Measurements from ENCODE around the gene CYB5R2. TPM values are rescaled to one million over a fixed set of nuclear protein-coding genes. Genes with fewer than 3 reads are reported as not detected.

CYB5R2 gene
- polyA plus RNA-seq, 1 of the 3 experiments (the other 2 are of a cell fraction) = 0.20 TPM

GRCh38 chr11:7619322-7619721 is 54.0 kb downstream of the CYB5R2 start:
- POLR2A ChIA-PET = no interaction called here

GRCh38 chr11:7617032-7617431 is 56.3 kb downstream of the CYB5R2 start:
- H3K27me3 ChIP-seq (ENCODE audit: insufficient read depth) = no peaks in the 10 kb centered on the region
- no peak overlapping the region for H3K4me3 ChIP-seq (ENCODE audit: low read depth in 2 of 2, low read length in 1 of 2)
- no peak overlapping the region for H2AFZ ChIP-seq (ENCODE audit: low read depth)
- no peaks in the 10 kb centered on the region for H4K20me1 ChIP-seq (ENCODE audit: insufficient read depth)
- H3K9me2 ChIP-seq = no peaks in the 10 kb centered on the region
- no peak overlapping the region for H3K9ac ChIP-seq
- ChIA-PET CTCF (no interaction called here), POLR2A (no interaction called here)
- WGBS (ENCODE audit: low lambda C conversion rate) = 55% methylated on average over 8 of the region's 8 CpGs
- no peak for DNase-seq
- no peaks in the 10 kb centered on the region for H3K9me3 ChIP-seq
- H3K79me2 ChIP-seq (ENCODE audit: insufficient read depth) = no peaks in the 10 kb centered on the region
- H3K4me1 ChIP-seq (ENCODE audit: control insufficient read depth in 1 of 2, insufficient read depth in 2 of 2, low read depth in 1 of 2, low read length in 1 of 2) = peaks cover 0 to 12% of the 10 kb centered on the region in 2 experiments; a peak in 2 of 4 replicates
- H3F3A ChIP-seq (replicated peaks; ENCODE audit: insufficient read depth) = no peaks in the 10 kb centered on the region
- H3K27ac ChIP-seq (ENCODE audit: low read depth in 2 of 2, low read length in 1 of 2) = no peak overlapping the region
- no peak overlapping the region for H3K4me2 ChIP-seq
- no peaks in the 10 kb centered on the region for H3K36me3 ChIP-seq (replicated peaks in 1 of 2; ENCODE audit: control insufficient read depth in 1 of 2, insufficient read depth in 2 of 2, low read length in 1 of 2)
- TF ChIP-seq, protein P1, sequence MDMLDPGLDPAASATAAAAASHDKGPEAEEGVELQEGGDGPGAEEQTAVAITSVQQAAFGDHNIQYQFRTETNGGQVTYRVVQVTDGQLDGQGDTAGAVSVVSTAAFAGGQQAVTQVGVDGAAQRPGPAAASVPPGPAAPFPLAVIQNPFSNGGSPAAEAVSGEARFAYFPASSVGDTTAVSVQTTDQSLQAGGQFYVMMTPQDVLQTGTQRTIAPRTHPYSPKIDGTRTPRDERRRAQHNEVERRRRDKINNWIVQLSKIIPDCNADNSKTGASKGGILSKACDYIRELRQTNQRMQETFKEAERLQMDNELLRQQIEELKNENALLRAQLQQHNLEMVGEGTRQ (IDR thresholded peaks at IDR 0.05; ENCODE audit: borderline replicate concordance, low read depth, low read length) = no peak
- TF ChIP-seq, protein P2, sequence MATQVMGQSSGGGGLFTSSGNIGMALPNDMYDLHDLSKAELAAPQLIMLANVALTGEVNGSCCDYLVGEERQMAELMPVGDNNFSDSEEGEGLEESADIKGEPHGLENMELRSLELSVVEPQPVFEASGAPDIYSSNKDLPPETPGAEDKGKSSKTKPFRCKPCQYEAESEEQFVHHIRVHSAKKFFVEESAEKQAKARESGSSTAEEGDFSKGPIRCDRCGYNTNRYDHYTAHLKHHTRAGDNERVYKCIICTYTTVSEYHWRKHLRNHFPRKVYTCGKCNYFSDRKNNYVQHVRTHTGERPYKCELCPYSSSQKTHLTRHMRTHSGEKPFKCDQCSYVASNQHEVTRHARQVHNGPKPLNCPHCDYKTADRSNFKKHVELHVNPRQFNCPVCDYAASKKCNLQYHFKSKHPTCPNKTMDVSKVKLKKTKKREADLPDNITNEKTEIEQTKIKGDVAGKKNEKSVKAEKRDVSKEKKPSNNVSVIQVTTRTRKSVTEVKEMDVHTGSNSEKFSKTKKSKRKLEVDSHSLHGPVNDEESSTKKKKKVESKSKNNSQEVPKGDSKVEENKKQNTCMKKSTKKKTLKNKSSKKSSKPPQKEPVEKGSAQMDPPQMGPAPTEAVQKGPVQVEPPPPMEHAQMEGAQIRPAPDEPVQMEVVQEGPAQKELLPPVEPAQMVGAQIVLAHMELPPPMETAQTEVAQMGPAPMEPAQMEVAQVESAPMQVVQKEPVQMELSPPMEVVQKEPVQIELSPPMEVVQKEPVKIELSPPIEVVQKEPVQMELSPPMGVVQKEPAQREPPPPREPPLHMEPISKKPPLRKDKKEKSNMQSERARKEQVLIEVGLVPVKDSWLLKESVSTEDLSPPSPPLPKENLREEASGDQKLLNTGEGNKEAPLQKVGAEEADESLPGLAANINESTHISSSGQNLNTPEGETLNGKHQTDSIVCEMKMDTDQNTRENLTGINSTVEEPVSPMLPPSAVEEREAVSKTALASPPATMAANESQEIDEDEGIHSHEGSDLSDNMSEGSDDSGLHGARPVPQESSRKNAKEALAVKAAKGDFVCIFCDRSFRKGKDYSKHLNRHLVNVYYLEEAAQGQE (IDR thresholded peaks at IDR 0.05; ENCODE audit: low read depth, low read length) = no peak
- TF ChIP-seq NFIC (IDR thresholded peaks at IDR 0.05; ENCODE audit: borderline replicate concordance) (no peak), ELF1 (IDR thresholded peaks at IDR 0.05) (no peak), RFX5 (IDR thresholded peaks at IDR 0.05; ENCODE audit: low read length) (no peak), GABPA (IDR thresholded peaks at IDR 0.05; ENCODE audit: low read depth) (no peak), EP300 (IDR thresholded peaks at IDR 0.05; ENCODE audit: borderline replicate concordance in 1 of 2, low read depth in 1 of 2, low read length in 1 of 2) (no peak), FOSL2 (IDR thresholded peaks at IDR 0.05; ENCODE audit: borderline replicate concordance, low read depth) (no peak), TAF1 (IDR thresholded peaks at IDR 0.05; ENCODE audit: borderline replicate concordance, low read depth, low read length) (no peak), JUND (IDR thresholded peaks at IDR 0.05) (no peak), FOXJ3 (CRISPR knock-in tag; IDR thresholded peaks at IDR 0.05) (no peak), RCOR1 (IDR thresholded peaks at IDR 0.05; ENCODE audit: low read length) (no peak), CTCF (IDR thresholded peaks at IDR 0.05) (no peak)
- TF ChIP-seq, protein P3, sequence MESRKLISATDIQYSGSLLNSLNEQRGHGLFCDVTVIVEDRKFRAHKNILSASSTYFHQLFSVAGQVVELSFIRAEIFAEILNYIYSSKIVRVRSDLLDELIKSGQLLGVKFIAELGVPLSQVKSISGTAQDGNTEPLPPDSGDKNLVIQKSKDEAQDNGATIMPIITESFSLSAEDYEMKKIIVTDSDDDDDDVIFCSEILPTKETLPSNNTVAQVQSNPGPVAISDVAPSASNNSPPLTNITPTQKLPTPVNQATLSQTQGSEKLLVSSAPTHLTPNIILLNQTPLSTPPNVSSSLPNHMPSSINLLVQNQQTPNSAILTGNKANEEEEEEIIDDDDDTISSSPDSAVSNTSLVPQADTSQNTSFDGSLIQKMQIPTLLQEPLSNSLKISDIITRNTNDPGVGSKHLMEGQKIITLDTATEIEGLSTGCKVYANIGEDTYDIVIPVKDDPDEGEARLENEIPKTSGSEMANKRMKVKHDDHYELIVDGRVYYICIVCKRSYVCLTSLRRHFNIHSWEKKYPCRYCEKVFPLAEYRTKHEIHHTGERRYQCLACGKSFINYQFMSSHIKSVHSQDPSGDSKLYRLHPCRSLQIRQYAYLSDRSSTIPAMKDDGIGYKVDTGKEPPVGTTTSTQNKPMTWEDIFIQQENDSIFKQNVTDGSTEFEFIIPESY (IDR thresholded peaks at IDR 0.05; ENCODE audit: borderline replicate concordance, low read depth) = no peak
- TF ChIP-seq, protein P4, sequence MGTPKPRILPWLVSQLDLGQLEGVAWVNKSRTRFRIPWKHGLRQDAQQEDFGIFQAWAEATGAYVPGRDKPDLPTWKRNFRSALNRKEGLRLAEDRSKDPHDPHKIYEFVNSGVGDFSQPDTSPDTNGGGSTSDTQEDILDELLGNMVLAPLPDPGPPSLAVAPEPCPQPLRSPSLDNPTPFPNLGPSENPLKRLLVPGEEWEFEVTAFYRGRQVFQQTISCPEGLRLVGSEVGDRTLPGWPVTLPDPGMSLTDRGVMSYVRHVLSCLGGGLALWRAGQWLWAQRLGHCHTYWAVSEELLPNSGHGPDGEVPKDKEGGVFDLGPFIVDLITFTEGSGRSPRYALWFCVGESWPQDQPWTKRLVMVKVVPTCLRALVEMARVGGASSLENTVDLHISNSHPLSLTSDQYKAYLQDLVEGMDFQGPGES (IDR thresholded peaks at IDR 0.05; ENCODE audit: low read depth, low read length) = no peak
- TF ChIP-seq, protein P5, sequence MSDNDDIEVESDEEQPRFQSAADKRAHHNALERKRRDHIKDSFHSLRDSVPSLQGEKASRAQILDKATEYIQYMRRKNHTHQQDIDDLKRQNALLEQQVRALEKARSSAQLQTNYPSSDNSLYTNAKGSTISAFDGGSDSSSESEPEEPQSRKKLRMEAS (IDR thresholded peaks at IDR 0.05; ENCODE audit: low read depth) = no peak

More at GRCh38 chr11:7619322-7619721, 54.0 kb downstream of the CYB5R2 start:
- no peaks in the 10 kb centered on the region for H3K79me2 ChIP-seq (ENCODE audit: insufficient read depth)
- no peaks in the 10 kb centered on the region for H3F3A ChIP-seq (replicated peaks; ENCODE audit: insufficient read depth)
- no peak overlapping the region for H2AFZ ChIP-seq (ENCODE audit: low read depth)
- no peak for TF ChIP-seq SIN3A (IDR thresholded peaks at IDR 0.05; ENCODE audit: borderline replicate concordance, low read depth, low read length)
- H3K36me3 ChIP-seq (replicated peaks in 1 of 2; ENCODE audit: control insufficient read depth in 1 of 2, insufficient read depth in 2 of 2, low read length in 1 of 2) = no peaks in the 10 kb centered on the region
- H3K9me3 ChIP-seq = no peaks in the 10 kb centered on the region
- no peak overlapping the region for H3K4me3 ChIP-seq (ENCODE audit: low read depth in 2 of 2, low read length in 1 of 2)
- H4K20me1 ChIP-seq (ENCODE audit: insufficient read depth) = no peaks in the 10 kb centered on the region
- DNase-seq = no peak
- CTCF ChIA-PET = no interaction called here
- H3K4me2 ChIP-seq = no peak overlapping the region
- no peak overlapping the region for H3K9ac ChIP-seq
- no peak overlapping the region for H3K27ac ChIP-seq (ENCODE audit: low read depth in 2 of 2, low read length in 1 of 2)
- peaks cover 0 to 7% of the 10 kb centered on the region in 2 experiments; a peak in 1 of 4 replicates for H3K4me1 ChIP-seq (ENCODE audit: control insufficient read depth in 1 of 2, insufficient read depth in 2 of 2, low read depth in 1 of 2, low read length in 1 of 2)
- H3K27me3 ChIP-seq (ENCODE audit: insufficient read depth) = no peaks in the 10 kb centered on the region
- 50% methylated on average over 3 of the region's 3 CpGs for WGBS (ENCODE audit: low lambda C conversion rate)
- no peaks in the 10 kb centered on the region for H3K9me2 ChIP-seq

Data from SK-N-SH (cell line).